ENCODE data around the gene CCS. TPM values are rescaled to one million over a fixed set of nuclear protein-coding genes. Genes with fewer than 3 reads are reported as not detected.

CCS gene
- total and polyA plus RNA-seq, 9 of the 15 experiments (the other 6 are each of a cell fraction or from before 2014, with no cell fraction given): 1.1 to 46.6 (median 26.8) TPM

DNA sequence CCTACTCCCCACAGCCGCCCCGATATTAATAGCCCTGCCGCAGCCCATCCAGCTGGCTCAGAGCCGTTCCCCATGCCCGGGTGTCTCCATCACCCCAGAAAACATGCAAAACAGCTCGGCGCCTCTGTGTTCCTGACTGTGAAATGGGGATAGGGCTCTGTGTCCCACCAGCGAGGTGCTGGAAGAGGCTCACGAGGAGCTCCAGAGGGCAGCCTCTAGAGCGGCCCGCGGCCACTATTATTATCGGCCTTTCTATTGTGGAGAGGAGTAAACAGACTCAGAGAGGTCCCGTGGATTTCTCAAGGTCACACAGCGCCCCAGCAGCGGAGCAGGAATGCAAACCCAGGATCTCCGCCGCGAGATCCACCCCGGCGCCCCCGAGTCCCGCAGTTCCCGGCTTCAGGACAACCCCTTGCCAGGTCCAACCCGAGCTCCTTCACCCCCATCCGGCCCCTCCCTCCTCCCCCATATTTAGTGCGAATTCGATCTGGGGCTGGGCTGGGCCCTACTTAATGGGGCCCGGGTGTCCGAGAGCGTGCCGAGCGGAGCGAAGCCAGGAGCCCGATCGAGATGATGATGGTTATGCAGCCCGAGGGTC, 46.5 kb upstream of the CCS start, which contains the start of gene ACTN3 (continued):
- TF ChIP-seq ZNF780A (CRISPR knock-in tag; IDR thresholded peaks at IDR 0.05) (no peak), CHD4 (IDR thresholded peaks at IDR 0.05; ENCODE audit: insufficient read depth, insufficient replicate concordance, low read depth, low read length, poor library complexity, severe bottlenecking) (peak; percentile 100), LCOR (CRISPR knock-in tag; IDR thresholded peaks at IDR 0.05) (0 out of 2 replicates have a peak, but pooled peaks have one; percentile 16), SMAD4 (CRISPR knock-in tag; conservative IDR thresholded peaks at IDR 0.05) (no peak), JUNB (CRISPR knock-in tag; conservative IDR thresholded peaks at IDR 0.05) (no peak), ZNF431 (CRISPR knock-in tag; IDR thresholded peaks at IDR 0.05) (no peak), IFI16 (CRISPR knock-in tag; IDR thresholded peaks at IDR 0.05) (no peak), SMARCA4 (IDR thresholded peaks at IDR 0.05) (no peak), DACH1 (IDR thresholded peaks at IDR 0.05; ENCODE audit: partially characterized antibody) (no peak), ZNF316 (IDR thresholded peaks at IDR 0.05) (no peak), TEAD4 (IDR thresholded peaks at IDR 0.05; ENCODE audit: low read length) (0 out of 2 replicates have a peak, but pooled peaks have one; percentile 3), TEAD4 (CRISPR knock-in tag; IDR thresholded peaks at IDR 0.05; ENCODE audit: borderline replicate concordance) (no peak), PHB (CRISPR knock-in tag; IDR thresholded peaks at IDR 0.05) (0 out of 2 replicates have a peak, but pooled peaks have one; percentile 80), DMBX1 (CRISPR knock-in tag; IDR thresholded peaks at IDR 0.05; ENCODE audit: borderline replicate concordance) (peak; percentile 26; the same call in 1 of the 2 replicates), ZKSCAN1 (IDR thresholded peaks at IDR 0.05; ENCODE audit: low read depth, low read length) (no peak), ZBTB17 (CRISPR knock-in tag; IDR thresholded peaks at IDR 0.05) (no peak), ZZZ3 (IDR thresholded peaks at IDR 0.05) (no peak), ZNF354B (CRISPR knock-in tag; IDR thresholded peaks at IDR 0.05) (no peak), POLR3G (IDR thresholded peaks at IDR 0.05; ENCODE audit: extremely low read depth, insufficient read length, insufficient replicate concordance) (no peak), ZKSCAN8 (CRISPR knock-in tag; IDR thresholded peaks at IDR 0.05) (no peak), HNRNPUL1 (IDR thresholded peaks at IDR 0.05; ENCODE audit: low read length) (no peak)
- TF ChIP-seq, protein P1, sequence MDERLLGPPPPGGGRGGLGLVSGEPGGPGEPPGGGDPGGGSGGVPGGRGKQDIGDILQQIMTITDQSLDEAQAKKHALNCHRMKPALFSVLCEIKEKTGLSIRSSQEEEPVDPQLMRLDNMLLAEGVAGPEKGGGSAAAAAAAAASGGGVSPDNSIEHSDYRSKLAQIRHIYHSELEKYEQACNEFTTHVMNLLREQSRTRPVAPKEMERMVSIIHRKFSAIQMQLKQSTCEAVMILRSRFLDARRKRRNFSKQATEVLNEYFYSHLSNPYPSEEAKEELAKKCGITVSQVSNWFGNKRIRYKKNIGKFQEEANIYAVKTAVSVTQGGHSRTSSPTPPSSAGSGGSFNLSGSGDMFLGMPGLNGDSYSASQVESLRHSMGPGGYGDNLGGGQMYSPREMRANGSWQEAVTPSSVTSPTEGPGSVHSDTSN (CRISPR knock-in tag; IDR thresholded peaks at IDR 0.05; ENCODE audit: low read depth): no peak
- TF ChIP-seq, protein P1 (tag; conservative IDR thresholded peaks at IDR 0.05; ENCODE audit: low read depth): no peak
- TF ChIP-seq, protein P2, sequence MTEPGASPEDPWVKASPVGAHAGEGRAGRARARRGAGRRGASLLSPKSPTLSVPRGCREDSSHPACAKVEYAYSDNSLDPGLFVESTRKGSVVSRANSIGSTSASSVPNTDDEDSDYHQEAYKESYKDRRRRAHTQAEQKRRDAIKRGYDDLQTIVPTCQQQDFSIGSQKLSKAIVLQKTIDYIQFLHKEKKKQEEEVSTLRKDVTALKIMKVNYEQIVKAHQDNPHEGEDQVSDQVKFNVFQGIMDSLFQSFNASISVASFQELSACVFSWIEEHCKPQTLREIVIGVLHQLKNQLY (CRISPR knock-in tag; conservative IDR thresholded peaks at IDR 0.05): no peak
- TF ChIP-seq, protein P3, sequence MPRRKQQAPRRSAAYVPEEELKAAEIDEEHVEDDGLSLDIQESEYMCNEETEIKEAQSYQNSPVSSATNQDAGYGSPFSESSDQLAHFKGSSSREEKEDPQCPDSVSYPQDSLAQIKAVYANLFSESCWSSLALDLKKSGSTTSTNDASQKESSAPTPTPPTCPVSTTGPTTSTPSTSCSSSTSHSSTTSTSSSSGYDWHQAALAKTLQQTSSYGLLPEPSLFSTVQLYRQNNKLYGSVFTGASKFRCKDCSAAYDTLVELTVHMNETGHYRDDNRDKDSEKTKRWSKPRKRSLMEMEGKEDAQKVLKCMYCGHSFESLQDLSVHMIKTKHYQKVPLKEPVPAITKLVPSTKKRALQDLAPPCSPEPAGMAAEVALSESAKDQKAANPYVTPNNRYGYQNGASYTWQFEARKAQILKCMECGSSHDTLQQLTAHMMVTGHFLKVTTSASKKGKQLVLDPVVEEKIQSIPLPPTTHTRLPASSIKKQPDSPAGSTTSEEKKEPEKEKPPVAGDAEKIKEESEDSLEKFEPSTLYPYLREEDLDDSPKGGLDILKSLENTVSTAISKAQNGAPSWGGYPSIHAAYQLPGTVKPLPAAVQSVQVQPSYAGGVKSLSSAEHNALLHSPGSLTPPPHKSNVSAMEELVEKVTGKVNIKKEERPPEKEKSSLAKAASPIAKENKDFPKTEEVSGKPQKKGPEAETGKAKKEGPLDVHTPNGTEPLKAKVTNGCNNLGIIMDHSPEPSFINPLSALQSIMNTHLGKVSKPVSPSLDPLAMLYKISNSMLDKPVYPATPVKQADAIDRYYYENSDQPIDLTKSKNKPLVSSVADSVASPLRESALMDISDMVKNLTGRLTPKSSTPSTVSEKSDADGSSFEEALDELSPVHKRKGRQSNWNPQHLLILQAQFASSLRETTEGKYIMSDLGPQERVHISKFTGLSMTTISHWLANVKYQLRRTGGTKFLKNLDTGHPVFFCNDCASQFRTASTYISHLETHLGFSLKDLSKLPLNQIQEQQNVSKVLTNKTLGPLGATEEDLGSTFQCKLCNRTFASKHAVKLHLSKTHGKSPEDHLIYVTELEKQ (CRISPR knock-in tag; IDR thresholded peaks at IDR 0.05): no peak
